H54 (cell line): ENCODE data around the gene CADPS.

Experiments
- DNase-seq: peaks from one replicate; pipeline ENCODE4 v3.0.0; 2011; ENCODE audit warnings: low spot score, mixed read lengths; ENCODE audit not compliant: insufficient read length
- FAIRE-seq: peaks from 3 replicates; lab custom pipeline; 2011; peaks lifted over from hg19 to GRCh38; lab: Jason Lieb, UNC
- POLR2A ChIP-seq: IDR thresholded peaks from 2 replicates; pipeline ENCODE4 v1.6.1; 2011; ENCODE audit warnings: low read depth, mild to moderate bottlenecking, low read length

The CADPS gene

GRCh38 chr3:62874711-62875557 lies at the start of gene CADPS:
Gene CADPS (minus strand): TSS chr3:62875416. CDS start chr3:62875029, 387 bp downstream.
- no peak for TF ChIP-seq POLR2A
- no peak for FAIRE-seq
- DNase-seq, result no peak

GRCh38 chr3:62923066-62923465 lies 47.9 kb upstream of the CADPS start:
- no peak for FAIRE-seq
- DNase-seq, result no peak
- TF ChIP-seq POLR2A, result no peak

- no peak for DNase-seq
- TF ChIP-seq POLR2A, result no peak
- no peak for FAIRE-seq
Measured at GRCh38 chr3:62922326-62922725, 47.1 kb upstream of the CADPS start.

- FAIRE-seq (no peak), DNase-seq (no peak)
- TF ChIP-seq POLR2A, result no peak
Measured at GRCh38 chr3:62920466-62920784, 45.2 kb upstream of the CADPS start.

DNA sequence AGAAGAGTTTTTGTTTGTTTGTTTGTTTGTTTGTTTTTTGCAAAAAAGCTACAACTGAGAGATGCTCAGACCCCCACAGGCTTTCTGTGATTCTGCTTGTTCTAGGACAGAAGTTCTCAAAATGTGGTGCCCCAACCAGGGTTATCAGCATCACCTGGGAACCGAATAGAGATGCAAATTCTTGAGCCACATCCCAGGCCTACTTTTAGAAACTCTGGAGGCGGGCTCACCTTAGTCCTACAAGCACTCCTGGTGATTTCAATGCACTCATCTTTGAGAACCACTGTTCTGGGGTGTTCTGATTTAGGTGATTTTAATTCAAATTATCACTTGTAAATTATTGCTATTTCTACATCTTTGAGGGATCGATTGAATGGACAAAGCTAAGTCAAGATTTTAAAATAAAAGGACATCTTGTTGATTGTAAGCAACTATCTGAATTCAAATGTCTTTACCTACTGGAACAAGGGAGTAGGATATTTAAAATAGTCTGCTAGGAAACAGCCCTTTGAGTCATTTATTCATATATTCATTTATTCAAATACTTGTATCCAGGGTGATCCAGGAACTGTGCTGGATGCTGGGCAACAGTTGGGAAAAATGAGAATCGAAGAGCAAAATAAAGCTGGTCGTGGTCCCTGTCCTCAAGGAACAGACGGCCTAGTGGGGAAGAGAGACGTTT lies 44.7 kb upstream of the CADPS start:
- TF ChIP-seq POLR2A, result no peak
- DNase-seq, result no peak
- FAIRE-seq, result no peak

- TF ChIP-seq POLR2A, result no peak
- DNase-seq (no peak), FAIRE-seq (no peak)
Measured at GRCh38 chr3:62918777-62919176, 43.6 kb upstream of the CADPS start.

DNA sequence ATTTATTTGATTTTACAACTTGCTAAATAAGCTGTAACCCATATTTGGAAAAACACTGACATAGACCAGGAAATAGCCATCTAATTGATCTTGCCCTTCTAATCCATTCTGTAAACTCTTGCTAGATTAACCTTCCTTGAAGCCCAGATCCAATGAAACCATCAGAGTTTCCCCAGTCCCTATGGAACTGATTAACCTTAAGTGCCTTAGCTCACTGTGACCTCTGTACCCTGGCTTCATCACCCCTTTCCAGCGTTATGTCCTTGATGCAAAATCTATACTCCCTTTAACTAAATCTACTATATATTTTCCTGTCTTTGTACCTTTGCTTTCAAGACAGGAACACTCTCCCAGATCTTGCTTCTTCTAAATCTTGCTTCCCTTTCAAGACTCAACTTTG lies 42.9 kb upstream of the CADPS start:
- no peak for DNase-seq
- FAIRE-seq, result no peak
- TF ChIP-seq POLR2A, result no peak

DNA sequence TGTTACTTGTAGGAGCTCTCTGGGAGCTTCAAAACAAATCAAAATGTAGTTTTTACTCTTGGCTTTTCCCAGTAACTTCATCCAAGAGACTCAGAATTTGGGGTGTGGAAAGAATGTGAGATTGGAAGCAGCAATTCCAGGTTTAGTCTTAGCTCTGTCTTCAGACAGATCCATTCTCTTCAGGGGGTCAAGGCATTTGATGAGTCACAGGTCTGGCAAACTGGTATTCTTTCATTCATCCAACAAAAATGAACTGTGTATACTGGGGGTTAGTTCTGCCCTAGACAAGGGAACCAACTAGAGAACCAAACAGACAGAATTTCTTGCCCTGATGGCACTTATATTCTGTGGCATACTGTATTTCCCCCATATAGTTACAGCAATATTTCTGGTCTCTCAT lies 36.3 kb upstream of the CADPS start:
- FAIRE-seq, result no peak
- TF ChIP-seq POLR2A, result no peak
- no peak for DNase-seq

GRCh38 chr3:62905331-62905730 lies 30.1 kb upstream of the CADPS start:
- TF ChIP-seq POLR2A, result no peak
- FAIRE-seq, result no peak

DNA sequence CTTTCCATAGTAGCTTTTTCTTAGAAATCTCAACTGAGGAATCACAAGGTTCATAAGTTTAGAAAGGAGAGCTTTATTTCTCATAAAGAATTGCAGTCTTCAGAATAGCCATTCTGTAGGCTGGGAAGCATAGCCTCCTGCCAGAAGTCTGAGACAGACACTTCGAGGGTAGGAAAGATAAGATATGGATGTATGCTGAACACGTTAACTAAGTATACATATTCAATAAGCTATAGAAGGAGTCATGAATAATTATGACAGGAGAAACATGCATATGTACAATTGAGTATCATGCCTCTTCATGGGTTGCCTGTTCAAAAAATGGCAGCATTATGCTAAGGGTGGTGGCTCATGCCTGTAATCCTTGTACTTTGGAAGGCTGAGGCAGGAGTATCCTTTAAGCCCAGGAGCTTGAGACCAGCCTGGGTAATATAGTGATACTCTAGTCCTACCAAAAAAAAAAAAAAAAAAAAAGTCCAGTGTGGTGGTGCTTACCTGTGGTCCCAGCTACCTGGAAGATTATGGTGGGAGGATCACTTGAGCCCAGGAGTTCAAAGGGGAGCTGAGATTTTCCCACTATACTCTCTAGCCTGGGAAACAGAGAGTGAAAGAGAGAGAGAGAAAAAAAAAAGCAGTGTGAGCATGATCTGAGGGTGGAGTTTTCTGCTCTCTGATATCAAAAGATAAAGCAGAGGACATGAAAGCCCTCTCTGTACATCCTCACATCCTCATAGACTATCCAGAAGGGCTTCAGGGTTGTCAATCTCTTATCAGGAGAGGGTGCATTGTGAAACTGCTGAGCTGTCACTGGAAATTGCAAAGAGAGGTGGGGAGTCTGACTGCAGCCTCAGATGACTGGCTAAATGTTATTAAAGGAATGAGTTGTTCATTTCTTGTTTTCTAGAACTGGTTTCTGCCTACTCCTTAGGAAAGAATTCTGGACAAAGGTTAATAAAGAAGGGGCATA lies 23.6 kb upstream of the CADPS start:
- FAIRE-seq (no peak), DNase-seq (no peak)
- no peak for TF ChIP-seq POLR2A

More at GRCh38 chr3:62905331-62905730, 30.1 kb upstream of the CADPS start:
- no peak for DNase-seq

- FAIRE-seq (no peak), DNase-seq (no peak)
- TF ChIP-seq POLR2A, result no peak
Measured at GRCh38 chr3:62895901-62896300, 20.7 kb upstream of the CADPS start.

- FAIRE-seq (no peak), DNase-seq (no peak)
- TF ChIP-seq POLR2A, result no peak
Measured at GRCh38 chr3:62892951-62893350, 17.7 kb upstream of the CADPS start.

DNA sequence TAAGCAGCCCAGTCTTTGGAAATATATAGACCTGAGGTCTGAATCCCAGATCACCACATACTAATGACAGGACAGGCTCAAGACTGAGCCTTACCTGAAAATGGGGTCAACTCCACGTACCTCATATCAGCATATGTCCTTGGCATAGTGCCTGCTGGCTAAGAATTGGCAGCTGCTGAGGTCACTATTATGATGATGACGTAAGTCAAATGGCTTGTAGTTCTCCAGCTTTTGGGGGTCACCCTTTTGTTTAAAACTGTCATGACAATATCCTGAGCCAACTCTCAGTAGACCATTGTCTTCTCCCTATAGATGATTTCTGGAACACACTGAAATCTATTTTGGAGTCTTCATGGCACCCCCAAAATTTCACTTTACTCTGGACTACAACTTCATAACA lies 16.8 kb upstream of the CADPS start:
- DNase-seq (no peak), FAIRE-seq (no peak)
- no peak for TF ChIP-seq POLR2A

- FAIRE-seq, result no peak
- no peak for DNase-seq
Measured at GRCh38 chr3:62888778-62889177, 13.6 kb upstream of the CADPS start.

More at GRCh38 chr3:62888778-62889177, 13.6 kb upstream of the CADPS start:
- no peak for TF ChIP-seq POLR2A
